Central memory CD4-positive, alpha-beta T cell (primary cell): ENCODE data around the gene STXBP2.
A peak's percentile ranks its signal among the peaks of the same experiment; 100 is the strongest.
"Not testable (repeated sequence)": the region's sequence is repeated elsewhere in the genome, so short reads cannot be mapped to it uniquely, and the experiment has no call there.

Source experiments
- DNase-seq: peaks from one replicate; pipeline ENCODE4 v3.0.0; 2022

STXBP2 gene

GRCh38 chr19:7635670-7636069 is 1.2 kb upstream of the STXBP2 start:
- DNase-seq, result no peak

- no peak for DNase-seq
Measured at GRCh38 chr19:7636317-7636690, 606 bp upstream of the STXBP2 start.

GRCh38 chr19:7637374-7638256 is 705 bp downstream of the STXBP2 start:
- DNase-seq, result no peak

GRCh38 chr19:7638802-7639465 is 2.0 kb downstream of the STXBP2 start:
- DNase-seq, result no peak

GRCh38 chr19:7639863-7640348 is 3.0 kb downstream of the STXBP2 start:
- DNase-seq, result no peak

- no peak for DNase-seq
Measured at GRCh38 chr19:7640803-7641202, 3.9 kb downstream of the STXBP2 start.

GRCh38 chr19:7641290-7642276 is 4.7 kb downstream of the STXBP2 start:
- DNase-seq, result no peak

- DNase-seq, result no peak
Measured at GRCh38 chr19:7642295-7643030, 5.6 kb downstream of the STXBP2 start.

GRCh38 chr19:7643031-7643415 is 6.1 kb downstream of the STXBP2 start:
- no peak for DNase-seq

- DNase-seq, result not testable (repeated sequence)
Measured at GRCh38 chr19:7643629-7644549, 7.0 kb downstream of the STXBP2 start.

GRCh38 chr19:7644550-7644877 is 7.6 kb downstream of the STXBP2 start:
- no peak for DNase-seq

- DNase-seq, result no peak
Measured at GRCh38 chr19:7645163-7645562, 8.3 kb downstream of the STXBP2 start.

- DNase-seq, result no peak
Measured at GRCh38 chr19:7645656-7646425, 8.9 kb downstream of the STXBP2 start.

GRCh38 chr19:7646426-7646700 is 9.5 kb downstream of the STXBP2 start:
- DNase-seq, result no peak

GRCh38 chr19:7647156-7647555 is 10.2 kb downstream of the STXBP2 start:
- DNase-seq, result no peak

GRCh38 chr19:7648265-7649014 is 11.5 kb downstream of the STXBP2 start:
- no peak for DNase-seq

GRCh38 chr19:7650148-7650547 is 13.2 kb downstream of the STXBP2 start:
- no peak for DNase-seq

- DNase-seq, result peak; percentile 88
Measured at GRCh38 chr19:7652061-7652641, 15.2 kb downstream of the STXBP2 start.

GRCh38 chr19:7654401-7654800 is 17.5 kb downstream of the STXBP2 start:
- no peak for DNase-seq
